GM18507 (cell line): Measurements from ENCODE around the gene MAPKAPK2.
"Not testable (repeated sequence)": the region's sequence is repeated elsewhere in the genome, so short reads cannot be mapped to it uniquely, and the experiment has no call there.

ENCODE experiments used
- DNase-seq: peaks from one replicate; pipeline ENCODE4 v3.0.0; 2011; ENCODE audit warnings: low read depth; ENCODE audit not compliant: insufficient read length; ENCODE audit errors: extremely low spot score
- FAIRE-seq: peaks from 2 replicates; lab custom pipeline; 2011; peaks lifted over from hg19 to GRCh38; lab: Jason Lieb, UNC

Gene MAPKAPK2

GRCh38 chr1:206684478-206685333 is at the start of gene MAPKAPK2:
Gene MAPKAPK2, plus strand, starts transcription at chr1:206684905. Its CDS starts 325 bp downstream, at chr1:206685230.
- DNase-seq (peak; percentile 84), FAIRE-seq (no peak)

GRCh38 chr1:206635080-206635977 is 49.4 kb upstream of the MAPKAPK2 start, which contains the start of gene DYRK3:
Gene DYRK3, plus strand, starts transcription at chr1:206635536. Its CDS starts 168 bp downstream, at chr1:206635704.
- FAIRE-seq (peak; percentile 91), DNase-seq (peak; percentile 92)

GRCh38 chr1:206635978-206636345 is 48.7 kb upstream of the MAPKAPK2 start:
- DNase-seq = no peak
- no peak for FAIRE-seq

- DNase-seq = no peak
- no peak for FAIRE-seq
Observed at GRCh38 chr1:206636671-206637070, 48.0 kb upstream of the MAPKAPK2 start.

GRCh38 chr1:206637605-206638004 is 47.1 kb upstream of the MAPKAPK2 start:
- DNase-seq (no peak), FAIRE-seq (no peak)

- not testable (repeated sequence) for FAIRE-seq, DNase-seq
Observed at GRCh38 chr1:206642074-206642473, 42.6 kb upstream of the MAPKAPK2 start.

- FAIRE-seq = no peak
- no peak for DNase-seq
Observed at GRCh38 chr1:206643118-206643698, 41.5 kb upstream of the MAPKAPK2 start.

- no peak for FAIRE-seq
Observed at GRCh38 chr1:206646504-206646903, 38.2 kb upstream of the MAPKAPK2 start.

GRCh38 chr1:206647224-206647623 is 37.5 kb upstream of the MAPKAPK2 start:
- DNase-seq (no peak), FAIRE-seq (no peak)

More at GRCh38 chr1:206646504-206646903, 38.2 kb upstream of the MAPKAPK2 start:
- DNase-seq = no peak

GRCh38 chr1:206649261-206649921 is 35.3 kb upstream of the MAPKAPK2 start:
- FAIRE-seq = no peak
- DNase-seq = no peak

GRCh38 chr1:206651014-206651413 is 33.7 kb upstream of the MAPKAPK2 start:
- DNase-seq = no peak
- no peak for FAIRE-seq

- DNase-seq = no peak
- FAIRE-seq = no peak
Observed at GRCh38 chr1:206651958-206652890, 32.5 kb upstream of the MAPKAPK2 start.

GRCh38 chr1:206653715-206654459 is 30.8 kb upstream of the MAPKAPK2 start:
- FAIRE-seq (no peak), DNase-seq (no peak)

GRCh38 chr1:206654828-206655227 is 29.9 kb upstream of the MAPKAPK2 start:
- no peak for FAIRE-seq
- DNase-seq = no peak

- FAIRE-seq (no peak), DNase-seq (no peak)
Observed at GRCh38 chr1:206655471-206655882, 29.2 kb upstream of the MAPKAPK2 start.

GRCh38 chr1:206656936-206657335 is 27.8 kb upstream of the MAPKAPK2 start:
- no peak for DNase-seq
- no peak for FAIRE-seq

GRCh38 chr1:206657751-206658150 is 27.0 kb upstream of the MAPKAPK2 start:
- DNase-seq (no peak), FAIRE-seq (no peak)
